ENCODE data around the gene LAD1.

DNA sequence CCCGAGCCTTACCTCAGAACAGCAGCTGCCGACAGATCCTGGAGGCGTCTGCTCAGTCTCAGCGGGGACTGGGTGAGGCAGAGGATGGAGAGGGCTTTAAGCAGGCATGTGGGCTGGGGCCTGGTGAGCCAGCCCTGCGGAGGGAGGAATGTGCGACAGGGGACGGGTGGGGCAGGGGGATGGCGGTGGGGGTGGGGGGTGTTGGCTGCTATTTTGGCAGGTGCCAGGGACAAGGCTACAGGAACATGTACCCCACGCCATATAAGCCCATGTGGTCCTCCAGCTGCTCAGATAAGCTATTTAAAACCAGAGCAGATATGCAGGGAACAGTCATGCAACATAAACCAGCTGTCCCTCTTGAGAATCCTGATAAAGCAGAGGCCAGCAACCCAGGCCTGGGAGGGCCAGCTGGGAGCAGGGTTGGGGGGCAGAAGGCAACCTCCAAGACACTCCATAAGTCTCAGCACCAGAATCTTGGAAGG, 21.5 kb downstream of the LAD1 start, which contains the start of gene TNNT2:
- TF ChIP-seq, protein P1, sequence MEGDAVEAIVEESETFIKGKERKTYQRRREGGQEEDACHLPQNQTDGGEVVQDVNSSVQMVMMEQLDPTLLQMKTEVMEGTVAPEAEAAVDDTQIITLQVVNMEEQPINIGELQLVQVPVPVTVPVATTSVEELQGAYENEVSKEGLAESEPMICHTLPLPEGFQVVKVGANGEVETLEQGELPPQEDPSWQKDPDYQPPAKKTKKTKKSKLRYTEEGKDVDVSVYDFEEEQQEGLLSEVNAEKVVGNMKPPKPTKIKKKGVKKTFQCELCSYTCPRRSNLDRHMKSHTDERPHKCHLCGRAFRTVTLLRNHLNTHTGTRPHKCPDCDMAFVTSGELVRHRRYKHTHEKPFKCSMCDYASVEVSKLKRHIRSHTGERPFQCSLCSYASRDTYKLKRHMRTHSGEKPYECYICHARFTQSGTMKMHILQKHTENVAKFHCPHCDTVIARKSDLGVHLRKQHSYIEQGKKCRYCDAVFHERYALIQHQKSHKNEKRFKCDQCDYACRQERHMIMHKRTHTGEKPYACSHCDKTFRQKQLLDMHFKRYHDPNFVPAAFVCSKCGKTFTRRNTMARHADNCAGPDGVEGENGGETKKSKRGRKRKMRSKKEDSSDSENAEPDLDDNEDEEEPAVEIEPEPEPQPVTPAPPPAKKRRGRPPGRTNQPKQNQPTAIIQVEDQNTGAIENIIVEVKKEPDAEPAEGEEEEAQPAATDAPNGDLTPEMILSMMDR (conservative IDR thresholded peaks at IDR 0.05; ENCODE audit: low read length): no peak
- TF ChIP-seq EZH2phosphoT487 (IDR thresholded peaks at IDR 0.05; ENCODE audit: borderline replicate concordance): no peak
